ENCODE results near the gene DYNLL2. TPM values are rescaled to one million over a fixed set of nuclear protein-coding genes. Genes with fewer than 3 reads are reported as not detected.
"Not testable (repeated sequence)": the region's sequence is repeated elsewhere in the genome, so short reads cannot be mapped to it uniquely, and the experiment has no call there.

Gene DYNLL2
- total RNA-seq, 2 donors from 2014 or later: 29.9 to 33.0 TPM

GRCh38 chr17:58096892-58097291 is 13.7 kb downstream of the DYNLL2 start:
- WGBS: 78% methylated on average over 4 of the region's 4 CpGs
- intact Hi-C loops (cut with DNase I): no loop called here
- H3K4me3 ChIP-seq: no peak overlapping the region

GRCh38 chr17:58097384-58098088 is 14.3 kb downstream of the DYNLL2 start:
- intact Hi-C loops (cut with DNase I): no loop called here

More at GRCh38 chr17:58096892-58097291, 13.7 kb downstream of the DYNLL2 start:
- Histone ChIP-seq H3K27ac (no peak overlapping the region), H3K9me3 (no peaks in the 10 kb centered on the region), H3K27me3 (replicated peaks; ENCODE audit: insufficient read depth) (no peaks in the 10 kb centered on the region), H3K4me1 (replicated peaks) (no peaks in the 10 kb centered on the region), H3K36me3 (peaks cover 0 to 7% of the 10 kb centered on the region in 2 donors)
- no peak for TF ChIP-seq POLR2AphosphoS5 (IDR thresholded peaks at IDR 0.05)
- no peak for TF ChIP-seq POLR2A (IDR thresholded peaks at IDR 0.05)
- no peak for TF ChIP-seq CTCF (IDR thresholded peaks at IDR 0.05)
- no peak for DNase-seq (ENCODE audit: low spot score)

GRCh38 chr17:58100506-58100905 is 17.3 kb downstream of the DYNLL2 start:
- Histone ChIP-seq H3K36me3 (no peaks in the 10 kb centered on the region), H3K27ac (no peak overlapping the region), H3K9me3 (no peaks in the 10 kb centered on the region), H3K27me3 (replicated peaks; ENCODE audit: insufficient read depth) (no peaks in the 10 kb centered on the region), H3K4me1 (replicated peaks) (no peaks in the 10 kb centered on the region), H3K4me3 (no peak overlapping the region)
- intact Hi-C loops (cut with DNase I): no loop called here
- DNase-seq (ENCODE audit: low spot score): no peak
- TF ChIP-seq CTCF (IDR thresholded peaks at IDR 0.05) (no peak), POLR2AphosphoS5 (IDR thresholded peaks at IDR 0.05) (no peak), POLR2A (IDR thresholded peaks at IDR 0.05) (no peak)

More at GRCh38 chr17:58097384-58098088, 14.3 kb downstream of the DYNLL2 start:
- H3K27me3 ChIP-seq (replicated peaks; ENCODE audit: insufficient read depth): no peaks in the 10 kb centered on the region
- no peak for DNase-seq (ENCODE audit: low spot score)
- no peak overlapping the region for H3K27ac ChIP-seq
- H3K9me3 ChIP-seq: no peaks in the 10 kb centered on the region
- no peaks in the 10 kb centered on the region for H3K4me1 ChIP-seq (replicated peaks)
- TF ChIP-seq CTCF (IDR thresholded peaks at IDR 0.05) (no peak), POLR2AphosphoS5 (IDR thresholded peaks at IDR 0.05) (no peak), POLR2A (IDR thresholded peaks at IDR 0.05) (no peak)
- no peak overlapping the region for H3K4me3 ChIP-seq
- peaks cover 0 to 7% of the 10 kb centered on the region in 2 donors for H3K36me3 ChIP-seq

GRCh38 chr17:58101898-58102297 is 18.7 kb downstream of the DYNLL2 start:
- DNase-seq (ENCODE audit: low spot score); H3K4me3 ChIP-seq; H3K27ac ChIP-seq; H3K36me3 ChIP-seq; intact Hi-C loops (cut with DNase I); H3K9me3 ChIP-seq; H3K27me3 ChIP-seq (replicated peaks; ENCODE audit: insufficient read depth); H3K4me1 ChIP-seq (replicated peaks): not testable (repeated sequence)

GRCh38 chr17:58105093-58105492 is 21.9 kb downstream of the DYNLL2 start:
- Histone ChIP-seq H3K4me1 (replicated peaks) (no peaks in the 10 kb centered on the region), H3K4me3 (no peak overlapping the region), H3K27ac (no peak overlapping the region), H3K36me3 (no peaks in the 10 kb centered on the region), H3K9me3 (no peaks in the 10 kb centered on the region), H3K27me3 (replicated peaks; ENCODE audit: insufficient read depth) (no peaks in the 10 kb centered on the region)
- intact Hi-C loops (cut with DNase I): no loop called here
- no peak for DNase-seq (ENCODE audit: low spot score)
- TF ChIP-seq POLR2A (IDR thresholded peaks at IDR 0.05): no peak
- no peak for TF ChIP-seq CTCF (IDR thresholded peaks at IDR 0.05)
- no peak for TF ChIP-seq POLR2AphosphoS5 (IDR thresholded peaks at IDR 0.05)
- WGBS: 83% methylated on average over 1 of the region's 1 CpG

Measured in prostate gland (tissue), 2 donors.